ENCODE measurements around the gene PHF21A. TPM values are rescaled to one million over a fixed set of nuclear protein-coding genes. Genes with fewer than 3 reads are reported as not detected.

The PHF21A gene
- total and polyA plus RNA-seq, 2 of the 8 experiments (the other 6 are each of a cell fraction or from before 2014, with no cell fraction given), result 17.6 to 40.3 TPM

DNA sequence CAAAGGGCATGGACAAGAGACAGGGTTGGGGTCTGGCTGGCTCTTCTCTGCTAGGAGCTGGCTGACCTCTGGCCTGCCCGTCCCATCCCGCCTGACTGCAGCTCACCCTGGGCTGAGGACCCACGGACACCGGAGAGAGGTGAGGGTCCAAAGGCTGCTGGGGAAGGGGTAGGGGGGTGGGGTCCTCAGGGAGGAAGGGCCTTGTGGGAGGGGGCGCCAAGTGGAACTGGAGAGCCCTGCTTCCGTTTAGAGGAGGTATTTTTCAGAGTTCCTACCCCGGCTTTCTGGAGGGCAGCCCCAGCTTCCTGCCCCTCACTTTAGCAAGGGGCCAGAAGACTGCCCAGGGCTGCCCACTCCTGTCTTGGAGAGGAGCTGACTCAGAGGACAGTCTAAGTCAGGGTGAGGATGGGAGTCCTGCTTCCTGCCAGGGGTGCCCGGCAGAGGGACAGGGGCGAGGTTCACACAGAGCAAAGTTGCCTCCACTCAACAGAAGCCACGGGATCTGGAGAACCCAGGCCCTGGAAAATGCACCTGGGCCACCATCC is 191.7 kb downstream of the PHF21A start (continued):
- no peak for TF ChIP-seq CHD7 (IDR thresholded peaks at IDR 0.05; ENCODE audit: insufficient replicate concordance, low read length)
- TF ChIP-seq RBBP5 (IDR thresholded peaks at IDR 0.05; ENCODE audit: borderline replicate concordance, low read depth, low read length), result no peak
- TF ChIP-seq CBX5 (IDR thresholded peaks at IDR 0.05; ENCODE audit: low read depth, low read length), result no peak
- no peak for TF ChIP-seq CBX8 (IDR thresholded peaks at IDR 0.05; ENCODE audit: borderline replicate concordance, low read depth, low read length)
- TF ChIP-seq JUN (IDR thresholded peaks at IDR 0.05; ENCODE audit: low read depth, low read length), result no peak
- no peak for TF ChIP-seq GTF2F1 (IDR thresholded peaks at IDR 0.05; ENCODE audit: borderline replicate concordance, low read depth, low read length)
- no peak for TF ChIP-seq TCF12 (IDR thresholded peaks at IDR 0.05; ENCODE audit: low read depth, low read length)
- TF ChIP-seq MAX (IDR thresholded peaks at IDR 0.05), result no peak
- TF ChIP-seq SIRT6 (IDR thresholded peaks at IDR 0.05; ENCODE audit: low read length), result no peak
- TF ChIP-seq SP2 (IDR thresholded peaks at IDR 0.05; ENCODE audit: low read length), result no peak
- TF ChIP-seq, protein P1, sequence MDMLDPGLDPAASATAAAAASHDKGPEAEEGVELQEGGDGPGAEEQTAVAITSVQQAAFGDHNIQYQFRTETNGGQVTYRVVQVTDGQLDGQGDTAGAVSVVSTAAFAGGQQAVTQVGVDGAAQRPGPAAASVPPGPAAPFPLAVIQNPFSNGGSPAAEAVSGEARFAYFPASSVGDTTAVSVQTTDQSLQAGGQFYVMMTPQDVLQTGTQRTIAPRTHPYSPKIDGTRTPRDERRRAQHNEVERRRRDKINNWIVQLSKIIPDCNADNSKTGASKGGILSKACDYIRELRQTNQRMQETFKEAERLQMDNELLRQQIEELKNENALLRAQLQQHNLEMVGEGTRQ (IDR thresholded peaks at IDR 0.05; ENCODE audit: low read length), result no peak
